ENCODE measurements around the gene TLR10. TPM values are rescaled to one million over a fixed set of nuclear protein-coding genes. Genes with fewer than 3 reads are reported as not detected.

TLR10 gene
- total and polyA plus RNA-seq, 4 donors: 0.32 to 1.1 TPM; not detected in 2

Other genes starting within 250 kb of the TLR10 start
- 10 to 100 TPM; 45.9 to 66.8 TPM for gene KLF3, start 118.8 kb downstream of the TLR10 start, total RNA-seq
- gene KLF3, start 118.8 kb downstream of the TLR10 start, polyA plus RNA-seq: 10 to 100 TPM; 13.0 to 16.7 TPM
- gene TLR1, start 21.8 kb upstream of the TLR10 start, total RNA-seq: 10 to 100 TPM; 18.1 to 29.7 TPM
- gene TLR1, start 21.8 kb upstream of the TLR10 start, polyA plus RNA-seq: 1 to 10 TPM; 1.1 to 4.5 TPM
- 10 to 100 TPM in 1 of 2 donors, 1 to 10 TPM in 1; 5.8 to 12.8 TPM for gene TLR6, start 73.8 kb upstream of the TLR10 start, total RNA-seq
- gene TLR6, start 73.8 kb upstream of the TLR10 start, polyA plus RNA-seq: under 1 TPM; 0.33 to 0.75 TPM
- 100 to 1,000 TPM; 104 to 123 TPM for gene FAM114A1, start 84.8 kb upstream of the TLR10 start, total RNA-seq
- gene FAM114A1, start 84.8 kb upstream of the TLR10 start, polyA plus RNA-seq: 10 to 100 TPM; 49.6 to 57.5 TPM
- gene TMEM156, start 249.4 kb upstream of the TLR10 start, total RNA-seq: under 1 TPM; 0.30 to 0.52 TPM
- under 1 TPM; 0.05 to 0.25 TPM for gene TMEM156, start 249.4 kb upstream of the TLR10 start, polyA plus RNA-seq

Measured in aorta (tissue), 4 donors.